Measurements from ENCODE around the gene ARRB1. TPM values are rescaled to one million over a fixed set of nuclear protein-coding genes. Genes with fewer than 3 reads are reported as not detected.
"Not testable (repeated sequence)": the region's sequence is repeated elsewhere in the genome, so short reads cannot be mapped to it uniquely, and the experiment has no call there.

The ARRB1 gene
- total RNA-seq, 3 donors from 2014 or later, result 16.7 to 25.1 (median 18.8) TPM

DNA sequence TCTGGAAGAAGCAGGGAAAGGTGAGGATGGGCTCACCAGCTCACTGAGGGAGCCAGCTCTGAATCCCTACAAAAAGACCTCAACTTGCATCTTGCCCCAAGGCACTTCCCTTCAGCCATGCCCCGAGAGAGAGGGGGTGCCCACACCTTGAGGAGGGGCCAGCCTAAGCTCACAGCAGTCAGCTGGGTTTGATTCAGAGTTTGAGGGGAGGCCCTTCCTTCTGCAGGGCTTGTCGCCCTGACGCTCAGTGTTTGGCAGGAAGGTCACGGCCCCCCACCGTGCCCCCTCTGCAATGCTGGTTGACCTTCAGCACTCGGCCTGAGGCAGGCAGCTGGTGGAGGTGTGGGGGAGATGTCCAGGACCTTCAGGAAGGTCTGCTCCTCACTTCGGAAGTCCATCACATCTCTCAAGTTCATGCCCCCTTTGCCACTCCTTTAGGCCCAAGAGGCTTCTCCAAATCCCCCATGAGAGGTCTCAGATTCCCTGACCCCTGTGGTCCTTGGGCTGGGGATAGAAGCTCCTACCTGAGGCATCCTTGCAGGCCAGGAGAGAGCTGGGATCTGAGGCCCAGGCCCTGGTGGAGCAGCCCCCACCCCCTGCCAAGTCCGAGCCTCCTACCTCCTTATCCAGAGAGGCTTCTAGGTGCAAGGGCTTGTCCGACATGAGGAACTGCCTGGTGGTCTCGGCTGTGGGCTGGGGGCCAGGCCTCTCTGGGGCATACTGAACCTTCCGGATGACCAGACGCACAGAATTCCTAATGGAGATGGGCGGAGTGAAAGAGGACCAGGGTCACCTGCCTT, 73.3 kb downstream of the ARRB1 start:
- no peaks in the 10 kb centered on the region for H3K27me3 Mint-ChIP-seq (ENCODE audit: low read depth)
- no peak for ATAC-seq
- peaks cover 13% of the 10 kb centered on the region for H3K36me3 Mint-ChIP-seq (ENCODE audit: insufficient read depth)
- H3K4me3 Mint-ChIP-seq, result no peak overlapping the region
- peaks cover 55% of the 10 kb centered on the region for H3K4me1 Mint-ChIP-seq (ENCODE audit: low read depth)
- DNase-seq, result no peak
- no peaks in the 10 kb centered on the region for H3K9me3 Mint-ChIP-seq

DNA sequence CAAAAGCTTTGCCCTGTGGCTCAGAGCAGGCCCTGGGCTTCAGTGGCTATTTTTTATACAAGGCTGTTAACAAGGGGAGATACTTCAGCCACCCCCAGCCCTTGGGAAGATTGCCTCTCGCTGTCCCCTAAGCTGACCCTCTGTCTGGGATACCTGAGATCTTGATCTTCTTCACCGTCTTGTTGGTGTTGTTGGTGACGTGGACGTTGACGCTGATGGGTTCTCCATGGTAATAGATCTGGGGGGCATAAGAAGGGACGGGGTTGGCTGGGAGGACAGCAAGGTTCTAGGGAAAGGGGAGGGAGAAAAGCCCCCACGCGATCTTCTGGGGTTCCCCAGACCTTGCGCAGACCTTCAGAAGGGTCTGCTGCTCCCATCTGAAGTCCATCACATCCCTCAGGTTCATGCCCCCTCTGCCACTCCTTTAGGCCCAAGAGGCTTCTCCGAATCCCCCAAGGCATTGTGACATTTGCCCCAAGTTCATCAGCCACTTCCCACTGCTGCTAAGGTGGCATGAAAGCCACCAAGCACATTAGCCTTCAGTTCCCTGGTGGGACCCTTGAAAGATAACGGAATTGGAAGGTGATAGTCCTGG, 74.2 kb downstream of the ARRB1 start:
- H3K9me3 Mint-ChIP-seq, result no peaks in the 10 kb centered on the region
- no peak for DNase-seq
- peaks cover 59% of the 10 kb centered on the region for H3K4me1 Mint-ChIP-seq (ENCODE audit: low read depth)

DNA sequence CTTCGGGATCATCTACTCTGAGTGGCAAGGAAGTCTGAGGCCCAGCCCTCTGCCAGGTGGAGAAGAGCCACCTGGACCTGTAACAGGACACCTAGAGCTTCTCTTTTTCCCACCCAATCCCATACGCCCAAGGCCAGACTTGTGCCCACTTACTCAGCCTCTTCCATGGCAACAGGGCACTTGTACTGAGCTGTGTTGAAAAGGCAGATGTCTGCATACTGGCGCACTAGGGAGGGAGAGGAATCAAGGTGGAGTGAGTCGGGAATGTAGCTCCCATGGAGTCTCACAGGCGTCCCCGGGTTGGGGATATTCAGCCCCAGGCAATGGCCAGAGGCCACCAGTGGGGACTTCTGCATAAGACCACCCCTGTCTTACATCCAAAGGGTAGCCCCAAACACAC, 74.8 kb downstream of the ARRB1 start:
- H3K4me3 Mint-ChIP-seq, result no peak overlapping the region

More for the DNA sequence above, 74.2 kb downstream of the ARRB1 start:
- H3K4me3 Mint-ChIP-seq, result no peak overlapping the region
- no peaks in the 10 kb centered on the region for H3K27me3 Mint-ChIP-seq (ENCODE audit: low read depth)
- peaks cover 13% of the 10 kb centered on the region for H3K36me3 Mint-ChIP-seq (ENCODE audit: insufficient read depth)
- no peak for ATAC-seq

DNA sequence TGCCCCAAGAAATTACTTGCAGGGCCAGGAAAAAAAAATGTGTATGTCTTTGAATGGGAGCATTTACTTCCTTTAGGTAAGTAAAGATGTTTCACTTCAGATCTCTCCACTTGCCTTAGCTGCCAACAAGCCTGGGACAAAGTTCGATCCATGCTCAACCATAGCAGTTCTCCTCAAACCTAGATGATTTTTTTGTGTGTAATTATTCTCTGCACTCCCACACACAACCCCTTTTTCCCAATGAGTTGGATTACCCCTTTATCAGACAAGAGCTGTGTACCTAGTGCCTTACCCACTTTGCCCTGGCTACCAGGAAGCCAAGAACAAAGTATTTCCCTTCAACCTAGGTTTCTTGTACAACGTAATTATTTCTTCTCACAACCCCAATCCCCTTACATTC, 75.3 kb downstream of the ARRB1 start:
- Mint-ChIP-seq H3K36me3 (ENCODE audit: insufficient read depth) (peaks cover 15% of the 10 kb centered on the region), H3K9me3 (no peaks in the 10 kb centered on the region), H3K4me1 (ENCODE audit: low read depth) (peaks cover 65% of the 10 kb centered on the region), H3K4me3 (no peak overlapping the region), H3K27me3 (ENCODE audit: low read depth) (no peaks in the 10 kb centered on the region)
- DNase-seq (no peak), ATAC-seq (no peak)

More for the DNA sequence above, 74.8 kb downstream of the ARRB1 start:
- Mint-ChIP-seq H3K4me1 (ENCODE audit: low read depth) (peaks cover 61% of the 10 kb centered on the region), H3K9me3 (no peaks in the 10 kb centered on the region), H3K27me3 (ENCODE audit: low read depth) (no peaks in the 10 kb centered on the region), H3K36me3 (ENCODE audit: insufficient read depth) (peaks cover 13% of the 10 kb centered on the region)
- ATAC-seq (no peak), DNase-seq (no peak)

DNA sequence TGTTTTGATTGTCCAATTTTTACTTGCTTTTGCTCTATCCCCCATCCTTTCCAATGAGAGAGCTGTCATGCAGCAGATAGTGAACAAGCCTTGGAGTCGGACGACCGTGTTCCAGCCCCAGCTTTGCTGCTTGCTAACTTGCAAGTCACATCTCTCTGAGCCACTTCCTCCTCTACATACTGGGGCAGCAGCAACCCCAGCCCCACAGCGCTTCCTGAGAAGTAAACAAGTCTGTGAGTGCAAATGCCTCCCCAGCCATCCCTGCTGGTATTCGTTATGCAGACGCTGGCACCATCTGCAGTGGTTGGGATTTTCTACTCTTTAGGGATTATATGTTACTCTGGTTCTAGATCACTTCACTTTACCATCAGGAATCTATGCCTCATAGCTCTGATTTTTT, 75.9 kb downstream of the ARRB1 start:
- Mint-ChIP-seq H3K9me3 (no peaks in the 10 kb centered on the region), H3K4me1 (ENCODE audit: low read depth) (peaks cover 68% of the 10 kb centered on the region), H3K4me3 (peak overlapping the region; percentile 69), H3K27me3 (ENCODE audit: low read depth) (no peaks in the 10 kb centered on the region), H3K36me3 (ENCODE audit: insufficient read depth) (peaks cover 15% of the 10 kb centered on the region)
- ATAC-seq (peak; percentile 86 to 89), DNase-seq (peak; percentile 59)

DNA sequence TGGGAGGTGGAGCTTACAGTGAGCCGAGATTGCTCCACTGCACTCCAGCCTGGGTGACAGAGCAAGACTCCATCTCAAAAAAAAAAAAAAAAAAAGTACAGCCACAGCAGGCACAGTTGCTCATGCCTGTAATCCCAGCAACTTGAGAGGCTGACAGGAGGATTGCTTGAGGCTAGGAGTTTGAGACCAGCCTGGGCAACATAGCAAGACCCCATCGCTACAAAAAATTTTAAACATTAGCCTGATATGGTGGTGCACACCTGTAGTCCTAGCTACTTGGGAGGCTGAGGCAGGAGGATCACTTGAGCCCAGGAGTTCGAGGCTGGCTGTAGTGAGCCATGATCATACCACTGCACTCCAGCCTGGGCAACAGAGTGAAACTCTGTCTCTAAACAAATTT, 76.7 kb downstream of the ARRB1 start:
- peaks cover 15% of the 10 kb centered on the region for H3K36me3 Mint-ChIP-seq (ENCODE audit: insufficient read depth)
- not testable (repeated sequence) for H3K27me3 Mint-ChIP-seq (ENCODE audit: low read depth); H3K4me3 Mint-ChIP-seq; H3K9me3 Mint-ChIP-seq; DNase-seq; ATAC-seq
- peaks cover 61% of the 10 kb centered on the region for H3K4me1 Mint-ChIP-seq (ENCODE audit: low read depth)

DNA sequence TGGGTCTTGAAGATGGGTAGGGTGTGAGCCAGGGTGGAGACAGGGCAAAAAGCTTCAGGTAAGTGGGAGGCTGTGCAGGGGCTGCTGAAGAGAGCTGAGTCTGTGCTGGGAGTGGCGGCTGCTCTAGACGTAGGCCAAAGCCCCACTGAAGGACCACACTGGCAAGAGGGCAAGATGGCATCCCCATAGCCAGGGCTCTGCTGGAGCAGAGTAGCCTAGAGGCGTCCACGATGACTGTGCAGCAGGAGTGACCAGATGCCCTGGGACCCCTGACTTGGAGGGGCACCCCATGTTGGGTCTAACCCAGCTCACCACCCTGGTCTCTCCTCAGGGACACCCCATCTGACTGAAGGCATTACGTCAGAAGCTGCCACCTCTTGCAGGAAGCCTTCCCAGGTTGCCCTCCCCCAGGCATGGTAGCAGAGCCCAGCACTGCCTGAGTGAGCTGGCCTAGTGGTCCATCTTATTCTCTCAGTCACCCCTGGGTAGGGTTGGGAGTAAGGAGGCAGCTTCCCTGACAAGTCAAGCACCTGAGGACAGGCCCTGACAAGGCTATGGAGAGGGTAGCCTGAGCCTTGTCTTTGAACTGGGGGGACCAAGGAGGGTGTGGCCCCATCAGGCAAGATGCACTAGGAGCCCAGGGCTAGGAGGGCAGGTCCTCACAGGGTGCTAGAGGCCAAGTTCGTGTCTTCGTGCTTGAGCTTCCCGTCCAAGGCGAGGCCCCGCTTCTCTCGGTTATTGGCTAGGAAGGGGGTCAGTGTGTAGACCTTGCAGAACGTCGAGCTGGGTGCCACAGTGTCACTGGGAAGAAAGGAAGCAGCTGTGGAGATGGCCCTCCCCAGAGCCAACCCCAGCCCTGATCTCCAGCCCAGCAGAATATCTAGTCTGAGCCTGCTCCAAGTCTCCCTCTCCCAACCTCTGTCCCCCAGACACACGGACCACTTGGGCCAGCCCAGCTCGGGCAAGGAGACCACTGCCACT, 77.8 kb downstream of the ARRB1 start:
- no peak for ATAC-seq
- H3K4me1 Mint-ChIP-seq (ENCODE audit: low read depth), result peaks cover 57% of the 10 kb centered on the region
- H3K36me3 Mint-ChIP-seq (ENCODE audit: insufficient read depth), result peaks cover 12% of the 10 kb centered on the region
- H3K27me3 Mint-ChIP-seq (ENCODE audit: low read depth), result no peaks in the 10 kb centered on the region
- H3K4me3 Mint-ChIP-seq, result no peak overlapping the region
- H3K9me3 Mint-ChIP-seq, result no peaks in the 10 kb centered on the region
- DNase-seq, result no peak

GRCh38 chr11:75272821-75273301, 78.6 kb downstream of the ARRB1 start:
- DNase-seq, result no peak
- Mint-ChIP-seq H3K4me1 (ENCODE audit: low read depth) (peaks cover 54% of the 10 kb centered on the region), H3K36me3 (ENCODE audit: insufficient read depth) (peaks cover 10% of the 10 kb centered on the region), H3K27me3 (ENCODE audit: low read depth) (no peaks in the 10 kb centered on the region), H3K4me3 (no peak overlapping the region), H3K9me3 (no peaks in the 10 kb centered on the region)
- no peak for ATAC-seq

DNA sequence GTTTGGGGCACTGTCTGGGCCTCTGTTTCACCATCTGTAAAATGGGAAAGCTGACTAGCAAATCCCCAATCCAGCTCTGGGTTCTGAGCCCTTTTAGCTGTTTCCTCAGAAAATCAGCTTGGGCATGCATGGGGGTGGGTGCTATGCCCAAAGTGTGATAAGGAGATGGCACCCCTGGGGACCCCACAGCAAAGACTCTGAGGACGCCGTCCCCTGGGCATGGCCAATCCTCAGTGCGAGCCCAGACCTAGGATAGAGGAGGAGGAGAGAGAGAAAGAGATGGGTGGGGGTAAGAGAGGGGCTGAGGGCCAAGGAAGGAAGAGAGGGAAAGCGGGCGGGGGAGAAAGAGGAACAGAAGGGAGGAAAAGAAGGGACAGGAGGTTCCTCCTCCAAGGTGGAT, 79.1 kb downstream of the ARRB1 start:
- Mint-ChIP-seq H3K4me1 (ENCODE audit: low read depth) (peaks cover 51% of the 10 kb centered on the region), H3K4me3 (no peak overlapping the region), H3K36me3 (ENCODE audit: insufficient read depth) (peaks cover 5% of the 10 kb centered on the region), H3K9me3 (no peaks in the 10 kb centered on the region), H3K27me3 (ENCODE audit: low read depth) (no peaks in the 10 kb centered on the region)
- ATAC-seq, result no peak
- DNase-seq, result no peak

DNA sequence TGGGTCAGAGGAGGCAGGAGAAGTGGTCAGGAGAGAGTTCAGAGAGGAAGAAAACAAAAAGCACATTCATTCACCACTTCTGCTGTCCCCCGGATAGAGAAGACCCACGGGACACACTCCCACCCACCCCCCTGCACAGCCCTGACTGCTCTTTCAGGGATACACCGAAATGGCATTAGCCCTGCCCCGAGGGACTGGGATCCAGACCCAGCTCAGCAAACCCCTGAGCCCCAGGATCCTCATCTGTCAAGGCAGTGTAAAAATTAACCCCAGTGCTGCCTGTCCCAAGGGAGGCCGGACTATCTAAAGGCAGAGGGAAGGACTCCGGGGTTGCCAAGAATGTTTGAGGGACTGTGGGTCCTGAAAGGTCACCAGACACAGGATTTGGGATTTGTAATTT, 79.7 kb downstream of the ARRB1 start:
- ATAC-seq (no peak), DNase-seq (no peak)
- Mint-ChIP-seq H3K27me3 (ENCODE audit: low read depth) (no peaks in the 10 kb centered on the region), H3K4me1 (ENCODE audit: low read depth) (peaks cover 45% of the 10 kb centered on the region), H3K4me3 (no peak overlapping the region), H3K36me3 (ENCODE audit: insufficient read depth) (peaks cover 5% of the 10 kb centered on the region), H3K9me3 (no peaks in the 10 kb centered on the region)

DNA sequence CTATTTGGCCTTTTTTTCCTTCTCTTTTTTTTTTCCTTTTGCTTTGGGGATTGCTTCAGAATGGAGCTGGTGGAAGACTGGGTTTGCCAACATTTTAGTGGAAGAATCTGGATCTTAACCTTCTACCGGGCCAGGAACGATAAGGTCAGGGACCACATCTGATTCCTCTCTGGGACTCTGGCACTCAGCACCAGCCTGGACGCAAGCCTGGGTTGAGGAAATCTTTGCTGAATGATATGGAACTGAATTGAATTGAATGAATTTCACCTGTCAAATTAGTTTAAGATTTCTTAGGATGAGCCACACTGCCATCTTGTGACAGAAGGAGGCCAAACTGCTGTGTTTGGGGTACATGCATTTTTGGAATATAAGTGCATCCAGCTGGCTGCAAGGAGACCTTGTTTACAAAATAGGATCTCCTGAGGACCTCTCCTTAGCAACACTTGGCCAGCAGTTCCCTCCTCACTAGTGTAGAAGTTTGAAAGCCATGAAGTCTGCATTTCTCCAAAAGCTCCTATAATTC, 80.5 kb downstream of the ARRB1 start:
- DNase-seq (no peak), ATAC-seq (no peak)
- Mint-ChIP-seq H3K9me3 (no peaks in the 10 kb centered on the region), H3K36me3 (ENCODE audit: insufficient read depth) (peaks cover 7% of the 10 kb centered on the region), H3K4me1 (ENCODE audit: low read depth) (peaks cover 37% of the 10 kb centered on the region), H3K4me3 (no peak overlapping the region), H3K27me3 (ENCODE audit: low read depth) (no peaks in the 10 kb centered on the region)

- DNase-seq (no peak), ATAC-seq (no peak)
- H3K4me3 Mint-ChIP-seq, result no peak overlapping the region
- H3K36me3 Mint-ChIP-seq (ENCODE audit: insufficient read depth), result peaks cover 9% of the 10 kb centered on the region
- H3K9me3 Mint-ChIP-seq, result no peaks in the 10 kb centered on the region
- H3K4me1 Mint-ChIP-seq (ENCODE audit: low read depth), result peaks cover 29% of the 10 kb centered on the region
- H3K27me3 Mint-ChIP-seq (ENCODE audit: low read depth), result no peaks in the 10 kb centered on the region
Observed at GRCh38 chr11:75269896-75270295, 81.6 kb downstream of the ARRB1 start.

DNA sequence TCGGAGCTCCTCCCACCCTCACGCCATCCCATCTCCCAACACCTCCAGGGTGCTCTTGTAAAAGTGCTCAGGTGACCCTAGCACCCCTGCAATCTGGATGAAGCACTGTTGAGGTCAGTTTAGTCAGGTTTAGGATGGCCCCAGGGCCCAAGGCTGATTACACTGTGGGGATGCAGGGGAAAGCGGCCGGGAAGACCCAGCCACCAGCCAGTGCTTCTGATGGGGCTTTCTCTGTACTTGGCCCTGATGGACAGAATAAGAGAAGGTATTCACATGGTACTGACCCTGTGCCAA, 82.1 kb downstream of the ARRB1 start:
- H3K27me3 Mint-ChIP-seq (ENCODE audit: low read depth), result no peaks in the 10 kb centered on the region
- peaks cover 9% of the 10 kb centered on the region for H3K36me3 Mint-ChIP-seq (ENCODE audit: insufficient read depth)
- H3K4me3 Mint-ChIP-seq, result no peak overlapping the region
- H3K4me1 Mint-ChIP-seq (ENCODE audit: low read depth), result peaks cover 30% of the 10 kb centered on the region
- H3K9me3 Mint-ChIP-seq, result no peaks in the 10 kb centered on the region
- no peak for DNase-seq
- no peak for ATAC-seq

Measured in activated T-cell treated with anti-CD3 and anti-CD28 coated beads, Interleukin-2, amount 50 U/mL, for 4 hours (primary cell).